ENCODE results near the gene SPACA5.
"Not testable (repeated sequence)": the region's sequence is repeated elsewhere in the genome, so short reads cannot be mapped to it uniquely, and the experiment has no call there.

SPACA5 gene

DNA sequence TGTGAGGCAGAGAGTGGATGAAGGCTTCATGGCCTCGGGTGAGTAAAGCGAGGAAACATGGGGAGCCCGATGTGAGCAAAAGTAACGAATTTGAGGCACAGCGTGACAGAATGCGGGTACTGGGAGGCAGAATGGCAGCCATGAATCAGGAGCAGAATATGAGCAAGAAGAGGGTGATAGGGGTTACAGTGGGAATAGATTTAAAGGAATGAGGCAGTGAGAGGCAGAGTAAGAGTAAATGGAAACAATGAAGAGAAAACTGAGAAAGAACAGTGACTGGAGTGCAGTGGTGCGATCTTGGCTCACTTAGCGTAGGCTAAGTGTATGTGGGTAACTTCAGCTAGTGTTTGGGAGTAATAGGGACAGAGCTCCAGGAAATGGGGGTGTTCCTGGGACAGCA is at the start of gene SPACA5:
Gene SPACA5, plus strand, starts transcription at position 301 of the 400 bp plus-strand sequence. CDS start 815 bp downstream, outside the sequence.
- not testable (repeated sequence) for DNase-seq (ENCODE audit: low spot score)

DNA sequence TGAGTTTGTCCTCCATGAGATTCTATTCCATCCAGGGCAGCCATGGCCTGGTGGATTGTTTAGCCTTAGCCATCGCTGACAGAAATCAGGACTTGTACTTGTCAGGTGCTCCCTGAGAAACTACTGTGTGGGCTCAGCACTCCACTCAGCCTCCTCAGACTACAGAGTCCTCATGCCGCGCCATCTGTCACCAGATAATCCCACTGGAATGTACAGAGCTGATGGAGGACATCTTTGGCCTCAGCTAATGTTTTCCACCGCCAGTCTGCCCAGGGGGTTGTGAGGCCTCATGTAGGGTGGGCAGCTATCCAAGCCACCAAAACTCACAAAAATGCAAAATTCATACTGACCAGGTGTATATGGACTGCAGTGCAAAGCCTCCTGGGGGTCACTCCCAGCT is 48.6 kb upstream of the SPACA5 start:
- DNase-seq (ENCODE audit: low spot score) = not testable (repeated sequence)

DNA sequence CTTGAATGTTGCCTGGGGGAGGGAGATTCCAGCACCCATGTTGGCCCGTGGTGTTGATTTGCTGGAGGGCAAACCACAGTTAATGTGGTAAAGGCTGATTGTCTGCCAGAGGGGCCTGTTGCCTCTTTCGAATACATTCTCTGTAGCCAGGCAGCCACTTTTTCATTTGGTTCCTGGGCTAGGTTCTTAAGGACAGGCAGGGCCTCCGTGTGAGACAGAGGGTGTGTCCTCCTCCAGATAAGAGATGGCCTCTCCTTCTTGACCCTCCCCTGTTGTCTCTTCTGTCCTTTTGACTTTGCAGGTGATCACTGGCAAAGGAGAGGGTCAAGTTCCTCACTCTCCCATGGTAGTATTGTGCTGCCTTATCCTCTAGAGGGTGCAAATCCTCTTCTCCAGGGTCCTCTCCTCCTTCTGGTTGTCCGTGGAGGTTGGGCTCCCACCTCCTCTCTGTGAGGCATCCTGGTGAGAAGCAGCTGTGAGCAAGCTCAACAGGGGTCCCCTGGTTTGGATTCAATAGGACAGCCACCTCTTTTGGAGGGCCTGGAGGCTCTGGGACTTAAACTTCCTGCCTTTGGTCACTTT is 47.9 kb upstream of the SPACA5 start:
- no peak for DNase-seq (ENCODE audit: low spot score)

GRCh38 chrX:47960406-47960805 is 46.4 kb upstream of the SPACA5 start:
- no peak for DNase-seq (ENCODE audit: low spot score)

GRCh38 chrX:47961830-47962229 is 45.0 kb upstream of the SPACA5 start:
- DNase-seq (ENCODE audit: low spot score) = not testable (repeated sequence)

DNA sequence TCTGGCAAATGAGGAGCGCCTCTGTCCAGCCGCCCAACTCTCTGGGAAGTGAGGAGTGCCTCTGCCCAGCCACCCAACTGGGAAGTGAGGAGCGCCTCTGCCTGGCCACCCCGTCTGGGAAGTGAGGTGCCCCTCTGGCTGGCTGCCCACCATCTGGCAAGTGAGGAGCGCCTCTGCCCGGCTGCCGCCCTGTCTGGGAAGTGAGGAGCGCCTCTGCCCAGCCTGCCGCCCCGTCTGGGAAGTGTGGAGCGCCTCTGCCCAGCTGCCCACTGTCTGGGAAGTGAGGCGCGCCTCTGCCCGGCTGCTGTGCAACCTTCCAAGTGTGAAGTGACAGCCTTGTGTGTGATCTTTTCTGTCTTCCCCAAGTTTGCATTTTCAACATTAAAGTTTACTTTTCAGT is 41.3 kb upstream of the SPACA5 start:
- DNase-seq (ENCODE audit: low spot score) = not testable (repeated sequence)

DNA sequence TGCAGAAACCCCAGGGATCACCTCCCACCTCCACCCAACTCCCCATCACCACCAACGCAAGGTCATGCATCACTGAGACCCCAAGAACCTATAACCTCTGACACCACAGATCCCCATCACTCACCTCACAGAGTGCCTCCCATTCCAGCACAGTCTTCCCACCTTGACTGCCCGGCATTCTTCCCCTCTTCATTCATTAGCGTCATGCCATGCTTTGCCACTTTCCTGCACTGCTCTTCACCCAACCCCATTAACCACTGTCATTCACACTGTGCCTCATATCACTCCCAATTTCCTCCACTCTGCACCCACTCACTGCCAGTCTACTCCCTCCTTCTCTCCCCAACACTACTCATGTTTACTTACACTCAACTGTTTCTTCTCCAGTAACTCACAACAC is 33.6 kb upstream of the SPACA5 start:
- DNase-seq (ENCODE audit: low spot score) = no peak

- DNase-seq (ENCODE audit: low spot score) = no peak
Observed at GRCh38 chrX:47976254-47977151, 30.3 kb upstream of the SPACA5 start.

DNA sequence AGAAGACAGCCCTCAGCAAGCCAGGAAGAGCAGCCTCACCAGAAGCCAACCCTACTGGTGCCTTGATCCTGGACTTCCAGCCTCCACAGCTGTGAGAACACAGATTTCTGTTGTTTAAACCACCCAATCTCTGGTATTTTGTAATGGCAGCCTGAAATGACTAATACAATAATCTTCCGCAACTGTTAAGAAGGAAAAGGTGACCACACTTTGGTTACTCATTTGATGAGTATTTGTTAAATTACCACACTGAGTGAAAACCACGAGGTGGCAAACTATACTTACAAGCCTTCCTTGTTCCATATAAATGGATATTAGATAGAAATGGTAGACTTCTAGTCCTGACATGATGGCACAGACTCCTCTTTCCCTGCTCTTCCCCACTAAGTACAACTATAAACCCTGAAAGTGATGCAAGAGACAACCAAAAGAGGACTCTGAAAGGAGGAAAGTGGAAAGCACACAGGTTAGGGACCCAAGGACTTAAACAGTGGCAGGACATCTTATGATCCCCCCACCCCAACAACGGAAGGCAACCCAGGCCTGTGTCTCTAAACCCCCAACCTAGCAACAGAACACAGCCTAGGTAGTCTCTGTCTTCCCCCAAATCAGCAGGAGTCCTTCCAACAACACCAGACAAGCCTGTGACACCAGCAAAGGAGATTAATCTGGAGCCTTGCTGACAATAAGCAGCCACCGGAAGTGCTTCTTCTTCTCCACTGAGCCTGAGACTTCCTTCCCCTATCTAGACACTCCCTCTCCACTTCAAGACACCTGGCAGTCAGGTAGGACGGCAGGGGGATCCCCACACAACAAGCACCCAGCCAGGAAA is 15.3 kb upstream of the SPACA5 start:
- DNase-seq (ENCODE audit: low spot score) = no peak

DNA sequence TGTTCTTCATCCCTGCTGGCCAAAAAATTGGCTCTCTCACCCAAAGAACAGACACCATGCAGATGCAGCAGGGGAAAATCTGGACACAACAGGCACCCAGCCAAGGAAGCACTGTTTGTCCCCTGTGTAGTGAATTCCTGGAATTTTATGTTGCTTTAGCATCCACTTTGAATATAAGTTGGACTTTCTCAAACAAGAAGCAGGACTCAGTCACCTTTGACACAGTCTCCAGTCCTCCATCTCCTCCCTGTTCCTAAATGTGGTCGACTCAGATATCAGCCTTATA is 14.8 kb upstream of the SPACA5 start:
- DNase-seq (ENCODE audit: low spot score) = no peak

- no peak for DNase-seq (ENCODE audit: low spot score)
Observed at GRCh38 chrX:47992669-47993068, 14.1 kb upstream of the SPACA5 start.

- no peak for DNase-seq (ENCODE audit: low spot score)
Observed at GRCh38 chrX:48001260-48001659, 5.5 kb upstream of the SPACA5 start.

GRCh38 chrX:48002319-48002718 is 4.5 kb upstream of the SPACA5 start:
- no peak for DNase-seq (ENCODE audit: low spot score)

DNA sequence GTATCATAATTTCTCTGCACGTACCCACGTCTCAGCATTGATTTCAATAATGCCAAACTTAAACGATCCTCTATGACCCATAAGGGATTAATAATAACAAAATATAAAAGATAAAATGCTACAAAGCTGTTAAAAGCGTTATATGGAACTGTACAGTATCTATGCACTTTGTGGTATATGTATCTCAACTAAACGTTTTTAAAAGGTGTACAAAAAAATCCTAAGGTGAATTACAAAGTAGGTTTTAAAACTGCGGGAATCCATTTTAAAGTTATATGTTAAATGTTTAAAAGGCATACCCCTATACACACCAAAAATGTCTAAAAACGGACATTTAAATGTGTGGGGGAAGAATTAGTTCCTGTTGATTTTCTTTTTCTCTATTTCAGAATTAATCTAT is 3.9 kb upstream of the SPACA5 start:
- no peak for DNase-seq (ENCODE audit: low spot score)

GRCh38 chrX:48003367-48003757 is 3.4 kb upstream of the SPACA5 start:
- DNase-seq (ENCODE audit: low spot score) = no peak

GRCh38 chrX:48003758-48004457 is 2.9 kb upstream of the SPACA5 start, which contains the start of gene ZNF182:
TSS of gene ZNF182 (minus strand) at chrX:48003989. CDS start at chrX:48002609, 1,380 bp downstream.
- peak; percentile 83 for DNase-seq (ENCODE audit: low spot score)

GRCh38 chrX:48009445-48009960 is 2.7 kb downstream of the SPACA5 start:
- DNase-seq (ENCODE audit: low spot score) = not testable (repeated sequence)

DNA sequence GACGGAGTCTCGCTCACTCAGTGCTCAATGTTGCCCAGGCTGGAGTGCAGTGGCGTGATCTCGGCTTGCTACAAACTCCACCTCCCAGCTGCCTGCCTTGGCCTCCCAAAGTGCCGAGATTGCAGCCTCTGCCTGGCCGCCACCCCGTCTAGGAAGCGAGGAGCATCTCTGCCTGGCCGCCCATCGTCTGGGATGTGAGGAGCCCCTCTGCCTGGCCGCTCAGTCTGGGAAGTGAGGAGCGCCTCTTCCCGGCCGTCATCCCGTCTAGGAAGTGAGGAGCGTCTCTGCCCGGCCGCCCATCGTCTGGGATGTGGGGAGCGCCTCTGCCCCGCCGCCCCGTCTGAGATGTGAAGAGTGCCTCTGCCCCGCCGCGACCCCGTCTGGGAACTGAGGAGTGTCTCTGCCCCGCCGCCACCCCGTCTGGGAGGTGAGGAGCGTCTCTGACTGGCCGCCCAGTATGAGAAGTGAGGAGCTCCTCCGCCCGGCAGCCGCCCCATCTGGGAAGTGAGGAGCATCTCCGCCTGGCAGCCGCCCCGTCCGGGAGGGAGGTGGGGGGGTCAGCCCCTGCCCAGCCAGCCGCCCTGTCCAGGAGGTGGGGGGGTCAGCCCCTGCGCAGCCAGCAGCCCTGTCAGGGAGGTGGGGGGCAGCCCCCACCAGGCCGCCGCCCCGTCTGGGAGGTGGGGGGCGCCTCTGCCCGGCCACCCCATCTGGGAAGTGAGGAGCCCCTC is 10.0 kb downstream of the SPACA5 start:
- DNase-seq (ENCODE audit: low spot score) = not testable (repeated sequence)

- DNase-seq (ENCODE audit: low spot score) = not testable (repeated sequence)
Observed at GRCh38 chrX:48019892-48020291, 13.1 kb downstream of the SPACA5 start.

- DNase-seq (ENCODE audit: low spot score) = not testable (repeated sequence)
Observed at GRCh38 chrX:48020472-48020871, 13.7 kb downstream of the SPACA5 start.
